ENCODE measurements around the gene OR2M5. TPM values are rescaled to one million over a fixed set of nuclear protein-coding genes. Genes with fewer than 3 reads are reported as not detected.
A peak's percentile ranks its signal among the peaks of the same experiment; 100 is the strongest.

OR2M5 gene
- total RNA-seq, 1 donor: not detected

- Histone ChIP-seq H3K79me2 (ENCODE audit: insufficient read depth, low read length) (no peaks in the 10 kb centered on the region), H3K9me3 (ENCODE audit: low read depth, low read length) (no peaks in the 10 kb centered on the region), H3K4me2 (ENCODE audit: insufficient read depth, low read length) (no peak overlapping the region), H3K36me3 (ENCODE audit: insufficient read depth, low read length) (no peaks in the 10 kb centered on the region), H2AFZ (ENCODE audit: low read length) (no peak overlapping the region), H3K4me1 (ENCODE audit: insufficient read depth, low read length) (no peaks in the 10 kb centered on the region), H3K27ac (ENCODE audit: low read depth, low read length) (no peak overlapping the region), H4K20me1 (ENCODE audit: insufficient read depth, low read length) (no peaks in the 10 kb centered on the region), H3K4me3 (ENCODE audit: insufficient read depth, low read length) (no peak overlapping the region), H3K27me3 (ENCODE audit: insufficient read depth, low read length) (no peaks in the 10 kb centered on the region)
- DNase-seq (ENCODE audit: insufficient read length, low spot score, missing footprints): no peak
- TF ChIP-seq CTCF (IDR thresholded peaks at IDR 0.05; ENCODE audit: extremely low read depth, low read depth, low read length): no peak
Observed at GRCh38 chr1:248187363-248187762, 42.4 kb downstream of the OR2M5 start.

DNA sequence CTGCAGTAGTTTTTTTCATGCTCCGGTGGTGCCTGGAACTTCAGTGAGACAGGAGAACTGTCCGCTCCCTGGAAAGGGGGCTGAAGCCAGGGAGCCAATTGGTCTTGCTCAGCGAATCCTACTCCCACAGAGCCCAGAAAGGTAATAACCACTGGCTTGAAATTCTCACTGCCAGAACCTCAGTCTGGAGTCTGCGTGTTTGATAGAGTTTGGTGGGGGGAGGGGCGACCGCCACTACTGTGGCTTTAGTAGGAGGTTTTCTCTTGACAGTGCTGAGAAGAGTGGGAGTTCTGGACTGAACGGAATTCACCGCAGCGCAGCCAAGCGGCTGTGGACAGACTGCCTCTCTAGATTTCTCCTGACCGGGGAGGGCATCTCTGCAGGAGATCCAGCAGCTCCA lies 44.1 kb downstream of the OR2M5 start:
- peak; percentile 1 for DNase-seq (ENCODE audit: insufficient read length, low spot score, missing footprints)
- Histone ChIP-seq H3K27ac (ENCODE audit: low read depth, low read length) (no peak overlapping the region), H4K20me1 (ENCODE audit: insufficient read depth, low read length) (no peaks in the 10 kb centered on the region), H3K4me3 (ENCODE audit: insufficient read depth, low read length) (no peak overlapping the region), H3K36me3 (ENCODE audit: insufficient read depth, low read length) (no peaks in the 10 kb centered on the region), H3K27me3 (ENCODE audit: insufficient read depth, low read length) (no peaks in the 10 kb centered on the region), H3K4me2 (ENCODE audit: insufficient read depth, low read length) (no peak overlapping the region), H3K79me2 (ENCODE audit: insufficient read depth, low read length) (no peaks in the 10 kb centered on the region), H3K9me3 (ENCODE audit: low read depth, low read length) (no peaks in the 10 kb centered on the region), H2AFZ (ENCODE audit: low read length) (no peak overlapping the region), H3K4me1 (ENCODE audit: insufficient read depth, low read length) (no peaks in the 10 kb centered on the region)
- TF ChIP-seq CTCF (IDR thresholded peaks at IDR 0.05; ENCODE audit: extremely low read depth, low read depth, low read length): no peak

GRCh38 chr1:248194117-248194516 lies 49.2 kb downstream of the OR2M5 start:
- no peaks in the 10 kb centered on the region for H4K20me1 ChIP-seq (ENCODE audit: insufficient read depth, low read length)
- no peak for DNase-seq (ENCODE audit: insufficient read length, low spot score, missing footprints)
- no peak overlapping the region for H2AFZ ChIP-seq (ENCODE audit: low read length)
- no peaks in the 10 kb centered on the region for H3K79me2 ChIP-seq (ENCODE audit: insufficient read depth, low read length)
- no peak for TF ChIP-seq CTCF (IDR thresholded peaks at IDR 0.05; ENCODE audit: extremely low read depth, low read depth, low read length)
- H3K27me3 ChIP-seq (ENCODE audit: insufficient read depth, low read length): no peaks in the 10 kb centered on the region
- no peaks in the 10 kb centered on the region for H3K9me3 ChIP-seq (ENCODE audit: low read depth, low read length)
- H3K36me3 ChIP-seq (ENCODE audit: insufficient read depth, low read length): no peaks in the 10 kb centered on the region
- no peak overlapping the region for H3K4me3 ChIP-seq (ENCODE audit: insufficient read depth, low read length)
- H3K27ac ChIP-seq (ENCODE audit: low read depth, low read length): no peak overlapping the region
- H3K4me1 ChIP-seq (ENCODE audit: insufficient read depth, low read length): no peaks in the 10 kb centered on the region
- H3K4me2 ChIP-seq (ENCODE audit: insufficient read depth, low read length): no peak overlapping the region

Other genes starting within 250 kb of the OR2M5 start
- 1.1 TPM in 1 of 2 replicates, not detected in the other for gene OR2W3, start 249.6 kb upstream of the OR2M5 start, total RNA-seq
- not detected in 2 replicates for gene OR2T8, start 224.9 kb upstream of the OR2M5 start, total RNA-seq
- not detected in 2 replicates for gene OR2AJ1, start 220.3 kb upstream of the OR2M5 start, total RNA-seq
- gene OR2L8, start 196.3 kb upstream of the OR2M5 start, total RNA-seq: not detected in 2 replicates
- not detected in 2 replicates for gene OR2AK2, start 179.9 kb upstream of the OR2M5 start, total RNA-seq
- not detected in 2 replicates for gene OR2L5, start 131.5 kb upstream of the OR2M5 start, total RNA-seq
- under 0.01 TPM in 2 replicates for gene OR2L2, start 115.1 kb upstream of the OR2M5 start, total RNA-seq
- under 0.01 TPM in 1 of 2 replicates, not detected in the other for gene OR2L3, start 98.3 kb upstream of the OR2M5 start, total RNA-seq
- under 0.01 TPM in 1 of 2 replicates, not detected in the other for gene OR2L13, start 50.0 kb upstream of the OR2M5 start, total RNA-seq
- not detected in 2 replicates for gene OR2M2, start 29.7 kb downstream of the OR2M5 start, total RNA-seq
- not detected in 2 replicates for gene OR2M3, start 52.1 kb downstream of the OR2M5 start, total RNA-seq
- gene OR2M4, start 86.3 kb downstream of the OR2M5 start, total RNA-seq: not detected in 2 replicates
- gene OR2T33, start 132.8 kb downstream of the OR2M5 start, total RNA-seq: not detected in 2 replicates
- not detected in 2 replicates for gene OR2T12, start 158.3 kb downstream of the OR2M5 start, total RNA-seq
- not detected in 2 replicates for gene OR2M7, start 179.4 kb downstream of the OR2M5 start, total RNA-seq
- not detected in 2 replicates for gene OR14C36, start 203.6 kb downstream of the OR2M5 start, total RNA-seq
- not detected in 2 replicates for gene OR2T4, start 216.5 kb downstream of the OR2M5 start, total RNA-seq
- not detected in 2 replicates for gene OR2T6, start 230.6 kb downstream of the OR2M5 start, total RNA-seq

All from osteoblast (primary cell).